ENCODE results near the gene SINHCAF. TPM values are rescaled to one million over a fixed set of nuclear protein-coding genes. Genes with fewer than 3 reads are reported as not detected.

SINHCAF gene
- total RNA-seq, 1 experiment from 2014 or later = 127 TPM

DNA sequence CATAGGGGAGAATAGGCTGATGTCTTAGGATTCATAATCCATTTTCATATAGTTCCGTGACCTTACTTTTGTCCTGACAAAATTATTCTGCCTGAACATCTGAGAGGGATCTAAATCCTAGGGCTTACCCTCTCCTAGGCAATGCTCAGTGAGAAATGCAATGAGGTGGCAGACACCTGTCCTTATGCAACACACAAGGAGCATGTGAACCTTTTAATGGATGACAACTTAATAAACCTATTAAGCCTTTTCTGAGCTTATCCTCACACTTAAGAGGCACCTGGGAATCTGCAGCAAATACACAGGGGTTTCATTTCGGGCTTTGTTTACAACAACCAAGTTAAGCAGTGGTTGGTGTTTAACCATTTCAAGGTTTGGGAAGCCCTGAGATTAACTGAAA is 24.6 kb downstream of the SINHCAF start:
- no peaks in the 10 kb centered on the region for H3K9me3 Mint-ChIP-seq (ENCODE audit: low read depth, unreplicated experiment)
- no peak overlapping the region for H3K4me3 Mint-ChIP-seq (ENCODE audit: low read depth, unreplicated experiment)

GRCh38 chr12:31300783-31301182 is 25.2 kb downstream of the SINHCAF start:
- intact Hi-C loops (cut with micrococcal nuclease; ENCODE audit: unreplicated experiment) = no loop called here
- Mint-ChIP-seq H3K36me3 (ENCODE audit: insufficient read depth, unreplicated experiment) (peaks cover 38% of the 10 kb centered on the region), H3K4me1 (ENCODE audit: low read depth, unreplicated experiment) (peaks cover 24% of the 10 kb centered on the region), H3K27me3 (ENCODE audit: unreplicated experiment) (no peaks in the 10 kb centered on the region), H3K4me3 (ENCODE audit: low read depth, unreplicated experiment) (no peak overlapping the region), H3K27ac (ENCODE audit: unreplicated experiment) (no peak overlapping the region), H3K9me3 (ENCODE audit: low read depth, unreplicated experiment) (no peaks in the 10 kb centered on the region)
- TF ChIP-seq, protein P1, sequence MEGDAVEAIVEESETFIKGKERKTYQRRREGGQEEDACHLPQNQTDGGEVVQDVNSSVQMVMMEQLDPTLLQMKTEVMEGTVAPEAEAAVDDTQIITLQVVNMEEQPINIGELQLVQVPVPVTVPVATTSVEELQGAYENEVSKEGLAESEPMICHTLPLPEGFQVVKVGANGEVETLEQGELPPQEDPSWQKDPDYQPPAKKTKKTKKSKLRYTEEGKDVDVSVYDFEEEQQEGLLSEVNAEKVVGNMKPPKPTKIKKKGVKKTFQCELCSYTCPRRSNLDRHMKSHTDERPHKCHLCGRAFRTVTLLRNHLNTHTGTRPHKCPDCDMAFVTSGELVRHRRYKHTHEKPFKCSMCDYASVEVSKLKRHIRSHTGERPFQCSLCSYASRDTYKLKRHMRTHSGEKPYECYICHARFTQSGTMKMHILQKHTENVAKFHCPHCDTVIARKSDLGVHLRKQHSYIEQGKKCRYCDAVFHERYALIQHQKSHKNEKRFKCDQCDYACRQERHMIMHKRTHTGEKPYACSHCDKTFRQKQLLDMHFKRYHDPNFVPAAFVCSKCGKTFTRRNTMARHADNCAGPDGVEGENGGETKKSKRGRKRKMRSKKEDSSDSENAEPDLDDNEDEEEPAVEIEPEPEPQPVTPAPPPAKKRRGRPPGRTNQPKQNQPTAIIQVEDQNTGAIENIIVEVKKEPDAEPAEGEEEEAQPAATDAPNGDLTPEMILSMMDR (IDR thresholded peaks at IDR 0.05; ENCODE audit: unreplicated experiment) = no peak
- no peak for DNase-seq
- BruUV-seq (replicated peaks) = no TSS peak
- CTCF ChIA-PET = no interaction called here

More for the DNA sequence above, 24.6 kb downstream of the SINHCAF start:
- peaks cover 38% of the 10 kb centered on the region for H3K36me3 Mint-ChIP-seq (ENCODE audit: insufficient read depth, unreplicated experiment)
- no TSS peak for BruUV-seq (replicated peaks)
- H3K4me1 Mint-ChIP-seq (ENCODE audit: low read depth, unreplicated experiment) = peaks cover 24% of the 10 kb centered on the region
- no peak for DNase-seq
- intact Hi-C loops (cut with micrococcal nuclease; ENCODE audit: unreplicated experiment) = no loop called here
- no peaks in the 10 kb centered on the region for H3K27me3 Mint-ChIP-seq (ENCODE audit: unreplicated experiment)
- CTCF ChIA-PET = no interaction called here
- H3K27ac Mint-ChIP-seq (ENCODE audit: unreplicated experiment) = no peak overlapping the region
- TF ChIP-seq, protein P1 (IDR thresholded peaks at IDR 0.05; ENCODE audit: unreplicated experiment) = no peak

DNA sequence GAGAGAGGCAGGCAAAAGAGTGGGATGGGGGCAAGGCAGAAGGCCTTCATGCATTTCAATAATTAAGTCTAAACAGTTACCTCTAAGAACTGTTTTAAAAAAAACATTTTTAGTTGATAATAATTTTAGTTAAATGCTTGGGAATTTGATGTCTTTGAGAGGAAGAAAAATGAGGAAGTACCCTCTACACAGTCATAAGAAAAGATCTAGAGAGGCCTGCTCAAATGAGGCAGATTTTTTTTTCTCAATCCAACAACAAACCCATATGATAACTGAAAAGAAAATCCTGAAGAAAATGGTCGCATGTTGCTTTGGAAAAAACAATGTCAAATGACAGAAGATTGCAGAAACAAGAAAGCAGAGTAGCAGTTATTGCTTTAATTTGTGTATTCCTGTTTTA is 25.6 kb downstream of the SINHCAF start:
- H3K9me3 Mint-ChIP-seq (ENCODE audit: low read depth, unreplicated experiment) = no peaks in the 10 kb centered on the region
- H3K36me3 Mint-ChIP-seq (ENCODE audit: insufficient read depth, unreplicated experiment) = peaks cover 38% of the 10 kb centered on the region
- H3K27ac Mint-ChIP-seq (ENCODE audit: unreplicated experiment) = no peak overlapping the region
- H3K4me1 Mint-ChIP-seq (ENCODE audit: low read depth, unreplicated experiment) = peaks cover 24% of the 10 kb centered on the region
- DNase-seq = no peak
- intact Hi-C loops (cut with micrococcal nuclease; ENCODE audit: unreplicated experiment) = no loop called here
- TF ChIP-seq, protein P1 (IDR thresholded peaks at IDR 0.05; ENCODE audit: unreplicated experiment) = no peak
- no peak overlapping the region for H3K4me3 Mint-ChIP-seq (ENCODE audit: low read depth, unreplicated experiment)
- CTCF ChIA-PET = no interaction called here
- no peaks in the 10 kb centered on the region for H3K27me3 Mint-ChIP-seq (ENCODE audit: unreplicated experiment)
- no TSS peak for BruUV-seq (replicated peaks)

GRCh38 chr12:31298922-31299321 is 27.0 kb downstream of the SINHCAF start:
- BruUV-seq (replicated peaks) = no TSS peak
- H3K4me3 Mint-ChIP-seq (ENCODE audit: low read depth, unreplicated experiment) = no peak overlapping the region
- no peak for DNase-seq
- H3K27ac Mint-ChIP-seq (ENCODE audit: unreplicated experiment) = no peak overlapping the region
- H3K27me3 Mint-ChIP-seq (ENCODE audit: unreplicated experiment) = no peaks in the 10 kb centered on the region
- H3K4me1 Mint-ChIP-seq (ENCODE audit: low read depth, unreplicated experiment) = peaks cover 12% of the 10 kb centered on the region
- no peaks in the 10 kb centered on the region for H3K9me3 Mint-ChIP-seq (ENCODE audit: low read depth, unreplicated experiment)
- TF ChIP-seq, protein P1 (IDR thresholded peaks at IDR 0.05; ENCODE audit: unreplicated experiment) = no peak
- CTCF ChIA-PET = interaction anchor here (0.7 to 1.2 kb wide), 2 partner anchors 21 to 57 kb away, joined by 5 to 6 read pairs; no protein-coding TSS in a partner anchor
- H3K36me3 Mint-ChIP-seq (ENCODE audit: insufficient read depth, unreplicated experiment) = peaks cover 31% of the 10 kb centered on the region
- intact Hi-C loops (cut with micrococcal nuclease; ENCODE audit: unreplicated experiment) = no loop called here
